ENCODE results near the gene HDAC9.
"Not testable (repeated sequence)": the region's sequence is repeated elsewhere in the genome, so short reads cannot be mapped to it uniquely, and the experiment has no call there.

The HDAC9 gene

DNA sequence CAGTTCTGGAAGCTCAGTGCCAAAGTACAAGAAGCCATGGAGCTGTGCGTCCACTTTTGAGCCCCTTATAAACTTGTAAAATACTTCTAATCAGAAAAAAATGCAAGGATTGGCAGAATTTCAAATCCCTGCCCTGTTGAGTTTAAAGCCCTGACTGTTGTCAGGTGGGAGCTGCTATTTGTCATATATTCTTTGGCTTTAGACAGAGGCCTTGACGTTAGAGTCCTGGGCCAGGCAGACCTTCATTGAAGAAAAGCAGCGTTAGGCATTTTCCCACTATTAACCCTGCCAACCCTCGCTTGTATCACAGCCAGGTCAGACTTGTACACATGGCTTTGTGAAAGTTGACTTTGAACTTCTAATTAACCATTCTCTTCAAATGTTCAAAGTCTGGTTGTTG is 466.5 kb downstream of the HDAC9 start:
- TF ChIP-seq, protein P1, sequence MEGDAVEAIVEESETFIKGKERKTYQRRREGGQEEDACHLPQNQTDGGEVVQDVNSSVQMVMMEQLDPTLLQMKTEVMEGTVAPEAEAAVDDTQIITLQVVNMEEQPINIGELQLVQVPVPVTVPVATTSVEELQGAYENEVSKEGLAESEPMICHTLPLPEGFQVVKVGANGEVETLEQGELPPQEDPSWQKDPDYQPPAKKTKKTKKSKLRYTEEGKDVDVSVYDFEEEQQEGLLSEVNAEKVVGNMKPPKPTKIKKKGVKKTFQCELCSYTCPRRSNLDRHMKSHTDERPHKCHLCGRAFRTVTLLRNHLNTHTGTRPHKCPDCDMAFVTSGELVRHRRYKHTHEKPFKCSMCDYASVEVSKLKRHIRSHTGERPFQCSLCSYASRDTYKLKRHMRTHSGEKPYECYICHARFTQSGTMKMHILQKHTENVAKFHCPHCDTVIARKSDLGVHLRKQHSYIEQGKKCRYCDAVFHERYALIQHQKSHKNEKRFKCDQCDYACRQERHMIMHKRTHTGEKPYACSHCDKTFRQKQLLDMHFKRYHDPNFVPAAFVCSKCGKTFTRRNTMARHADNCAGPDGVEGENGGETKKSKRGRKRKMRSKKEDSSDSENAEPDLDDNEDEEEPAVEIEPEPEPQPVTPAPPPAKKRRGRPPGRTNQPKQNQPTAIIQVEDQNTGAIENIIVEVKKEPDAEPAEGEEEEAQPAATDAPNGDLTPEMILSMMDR (IDR thresholded peaks at IDR 0.05; ENCODE audit: low read depth, low read length) = no peak
- no peak overlapping the region for H3K4me3 ChIP-seq (ENCODE audit: low read depth, low read length)

DNA sequence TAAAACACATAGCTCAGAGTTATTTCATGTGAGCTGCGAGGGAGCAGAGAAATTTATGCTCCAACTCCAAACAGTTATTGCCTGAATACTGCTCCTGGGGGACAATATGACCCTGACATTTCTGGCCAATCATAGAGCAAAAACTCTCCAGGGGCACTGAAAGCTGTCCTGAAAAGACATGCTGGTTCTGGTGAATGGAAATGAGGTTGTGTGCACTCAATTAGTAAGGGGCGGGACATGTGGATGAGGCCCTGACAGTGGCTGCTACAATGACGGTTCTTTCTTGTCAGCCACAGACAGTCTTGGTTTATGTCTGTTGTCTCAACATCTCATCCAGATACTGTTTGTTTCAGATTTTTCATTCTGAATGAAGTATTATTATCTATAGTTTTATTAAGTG is 470.1 kb downstream of the HDAC9 start:
- H3K4me3 ChIP-seq (ENCODE audit: low read depth, low read length) = no peak overlapping the region
- TF ChIP-seq, protein P1 (IDR thresholded peaks at IDR 0.05; ENCODE audit: low read depth, low read length) = no peak

DNA sequence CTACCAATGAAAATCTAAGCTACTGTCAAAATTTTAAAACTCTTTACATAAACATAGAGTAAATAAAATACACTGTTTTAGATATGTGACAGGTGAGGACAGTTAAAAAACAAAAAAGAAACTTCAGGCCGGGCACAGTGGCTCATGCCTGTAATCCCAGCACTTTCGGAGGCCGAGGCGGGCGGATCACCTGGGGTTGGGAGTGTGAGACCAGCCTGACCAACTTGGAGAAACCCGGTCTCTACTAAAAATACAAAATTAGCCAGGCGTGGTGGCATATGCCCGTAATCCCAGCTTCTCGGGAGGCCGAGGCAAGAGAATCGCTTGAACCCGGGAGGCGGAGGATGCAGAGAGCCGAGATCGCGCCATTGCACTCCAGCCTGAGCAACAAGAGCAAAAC is 472.2 kb downstream of the HDAC9 start:
- not testable (repeated sequence) for H3K4me3 ChIP-seq (ENCODE audit: low read depth, low read length)

DNA sequence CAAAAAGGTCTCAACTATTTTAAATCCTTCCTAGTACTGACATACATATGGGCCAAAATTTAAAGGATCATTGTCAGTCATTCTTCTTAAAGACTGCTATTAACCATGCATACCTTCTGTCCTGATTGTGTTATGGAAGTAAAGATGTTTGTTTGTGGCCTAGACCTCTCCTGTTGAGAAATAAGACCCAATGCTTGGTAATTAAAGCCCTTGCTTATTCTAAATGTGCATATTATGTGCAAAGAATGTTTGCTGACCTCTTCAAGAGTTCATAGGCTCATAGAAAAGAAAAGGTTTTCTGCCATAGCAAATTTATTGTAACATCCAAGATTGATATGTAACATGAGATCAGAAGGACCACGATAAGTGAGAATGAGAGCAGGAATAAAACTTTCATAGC is 476.3 kb downstream of the HDAC9 start:
- TF ChIP-seq, protein P1 (IDR thresholded peaks at IDR 0.05; ENCODE audit: low read depth, low read length) = no peak
- H3K4me3 ChIP-seq (ENCODE audit: low read depth, low read length) = no peak overlapping the region

DNA sequence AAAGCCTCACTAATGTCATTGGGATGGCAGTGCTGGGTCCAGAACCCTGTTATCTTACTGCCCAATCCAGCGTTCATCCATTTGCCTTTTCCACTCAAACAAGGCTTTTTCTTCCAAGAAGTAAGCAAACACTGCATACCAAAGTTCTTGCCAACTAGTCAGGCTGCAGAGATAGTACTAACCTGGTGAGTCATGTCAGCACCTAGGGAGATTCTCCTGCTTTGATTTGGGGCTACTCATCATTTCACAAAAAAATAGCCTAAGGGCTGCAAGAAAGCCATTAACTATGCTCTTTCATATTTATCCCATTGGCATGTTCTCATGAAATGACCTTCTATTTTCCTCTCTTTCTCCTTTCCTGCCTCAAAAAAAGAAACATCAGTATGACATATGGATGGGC is 479.3 kb downstream of the HDAC9 start:
- H3K4me3 ChIP-seq (ENCODE audit: low read depth, low read length) = no peak overlapping the region
- TF ChIP-seq, protein P1 (IDR thresholded peaks at IDR 0.05; ENCODE audit: low read depth, low read length) = no peak

DNA sequence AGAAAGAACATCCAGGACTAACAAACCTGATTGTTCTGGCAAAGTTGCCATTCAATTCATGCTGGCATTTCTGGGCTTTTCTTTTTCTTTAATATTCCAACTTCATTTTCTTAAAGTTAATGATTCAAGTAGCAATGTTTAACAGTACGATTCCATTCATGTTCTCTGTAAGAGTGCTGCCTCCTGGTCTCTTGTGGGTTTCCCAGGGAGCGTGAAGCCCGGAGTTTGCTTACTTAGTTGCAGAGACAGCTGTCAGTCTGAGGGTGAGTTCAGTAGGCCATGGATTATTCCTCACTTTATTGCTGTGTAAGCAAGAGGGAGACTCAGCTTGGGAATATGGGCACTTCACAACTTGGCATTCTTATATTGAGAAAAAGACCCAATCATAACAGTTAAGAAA is 479.7 kb downstream of the HDAC9 start:
- H3K4me3 ChIP-seq (ENCODE audit: low read depth, low read length) = no peak overlapping the region
- TF ChIP-seq, protein P1 (IDR thresholded peaks at IDR 0.05; ENCODE audit: low read depth, low read length) = no peak

DNA sequence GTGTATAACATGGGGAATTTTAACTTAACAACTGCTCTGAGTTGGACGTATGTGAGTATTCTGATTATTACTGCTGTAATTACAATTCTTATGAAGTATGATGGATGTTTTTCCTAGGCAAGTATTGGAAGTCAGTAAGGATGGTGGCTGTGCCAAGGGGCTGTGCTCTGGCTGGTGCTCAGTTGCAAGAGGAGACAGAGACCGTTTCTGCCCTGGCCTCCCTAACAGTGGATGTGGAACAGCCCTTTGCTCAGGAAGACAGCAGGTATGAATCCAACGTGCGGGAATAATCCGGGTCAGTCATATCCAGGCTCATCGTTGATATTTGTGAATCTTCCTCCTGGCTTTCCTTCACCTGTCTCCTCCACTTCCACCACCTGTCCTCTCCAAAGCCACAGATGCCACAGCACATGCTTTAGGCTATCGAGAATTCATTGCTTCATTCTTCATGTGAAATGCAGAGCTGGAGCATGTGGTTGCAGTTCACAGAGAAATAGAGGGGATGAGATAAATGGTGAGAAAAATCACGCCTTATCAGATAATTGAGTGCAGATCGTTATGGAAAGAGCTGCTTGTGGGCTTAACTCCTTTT is 480.2 kb downstream of the HDAC9 start:
- no peak overlapping the region for H3K4me3 ChIP-seq (ENCODE audit: low read depth, low read length)
- TF ChIP-seq, protein P1 (IDR thresholded peaks at IDR 0.05; ENCODE audit: low read depth, low read length) = no peak
